Neural progenitor cell (in vitro differentiated cells): ENCODE results near the gene ADORA1. TPM values are rescaled to one million over a fixed set of nuclear protein-coding genes. Genes with fewer than 3 reads are reported as not detected.

Source experiments
- DNase-seq: peaks from one replicate; pipeline ENCODE4 v3.0.0-alpha.2; 2016; ENCODE audit warnings: low spot score
- H2AFZ ChIP-seq: fragments of 200-600 bp; sonication (generic); replicated peaks from 2 replicates; pipeline ENCODE4 v1.6.1; 2016; ENCODE audit warnings: antibody characterized with exemption
- H3F3A ChIP-seq: fragments of 200-600 bp; sonication (generic); 2 replicates; pipeline ENCODE4 v1.6.1; 2016; ENCODE audit warnings: antibody characterized with exemption, low read depth
- H3K27ac ChIP-seq: fragments of 200-600 bp; sonication (generic); 2 replicates; pipeline ENCODE4 v1.5.1; 2016; ENCODE audit warnings: mild to moderate bottlenecking
- H3K27me3 ChIP-seq: fragments of 200-600 bp; sonication (generic); 2 replicates; pipeline ENCODE4 v1.6.1; 2016; ENCODE audit warnings: mild to moderate bottlenecking, moderate library complexity
- H3K36me3 ChIP-seq: fragments of 200-600 bp; sonication (generic); 2 replicates; pipeline ENCODE4 v1.5.1; 2016
- H3K4me1 ChIP-seq: fragments of 200-600 bp; sonication (generic); 2 replicates; pipeline ENCODE4 v1.6.1; 2016; ENCODE audit warnings: mixed run types
- H3K4me2 ChIP-seq: fragments of 200-600 bp; sonication (generic); 2 replicates; pipeline ENCODE4 v1.6.1; 2016
- H3K4me3 ChIP-seq: fragments of 200-600 bp; sonication (generic); 2 replicates; pipeline ENCODE4 v1.5.1; 2016
- H3K79me2 ChIP-seq: fragments of 200-600 bp; sonication (generic); 2 replicates; pipeline ENCODE4 v1.6.1; 2016; ENCODE audit warnings: low read depth
- H3K9ac ChIP-seq: fragments of 200-600 bp; sonication (generic); 2 replicates; pipeline ENCODE4 v1.6.1; 2016
- H3K9me3 ChIP-seq: fragments of 200-600 bp; sonication (generic); 2 replicates; pipeline ENCODE4 v1.5.1; 2016; ENCODE audit warnings: low read depth
- H4K20me1 ChIP-seq: fragments of 200-600 bp; sonication (generic); 2 replicates; pipeline ENCODE4 v1.6.1; 2016; ENCODE audit warnings: low read depth
- H3K27ac Mint-ChIP-seq: 3 replicates; pipeline ENCODE4 v1.8.0; 2021; ENCODE audit warnings: mixed read lengths
- H3K27me3 Mint-ChIP-seq: 2 replicates; pipeline ENCODE4 v1.8.0; 2022; ENCODE audit warnings: low read depth, mild to moderate bottlenecking, inconsistent platforms, moderate library complexity, mixed read lengths; ENCODE audit not compliant: insufficient read depth
- H3K36me3 Mint-ChIP-seq: 3 replicates; pipeline ENCODE4 v1.8.0; 2021; ENCODE audit warnings: mixed read lengths
- H3K4me1 Mint-ChIP-seq: 3 replicates; pipeline ENCODE4 v1.8.0; 2021; ENCODE audit warnings: mixed read lengths
- H3K4me3 Mint-ChIP-seq: 3 replicates; pipeline ENCODE4 v1.8.0; 2021; ENCODE audit warnings: mild to moderate bottlenecking, moderate library complexity, mixed read lengths
- H3K9me3 Mint-ChIP-seq: 3 replicates; pipeline ENCODE4 v1.8.0; 2020; ENCODE audit warnings: mixed read lengths
- CTCF ChIP-seq: fragments of 200-600 bp; sonication (generic); IDR thresholded peaks from 2 replicates; pipeline ENCODE4 v1.5.1; 2017; ENCODE audit warnings: antibody characterized with exemption, mild to moderate bottlenecking
- EZH2 ChIP-seq: fragments of 200-600 bp; sonication (generic); IDR thresholded peaks from 2 replicates; pipeline ENCODE4 v1.6.1; 2017; ENCODE audit warnings: antibody characterized with exemption, mild to moderate bottlenecking, moderate library complexity
- EZH2phosphoT487 ChIP-seq: fragments of 200-600 bp; sonication (generic); IDR thresholded peaks from 2 replicates; pipeline ENCODE4 v1.6.1; 2017; ENCODE audit warnings: antibody characterized with exemption
- total RNA-seq: library from RNA; depleted of rRNA; stranded (reverse); fragments of >200 nt; gene quantifications from 2 replicates; pipeline ENCODE4 v1.2.3, GENCODE V29; 2015; ENCODE audit warnings: low replicate concordance

ADORA1 gene
- total RNA-seq, 1 donor from 2014 or later = 1.1 TPM

- Mint-ChIP-seq H3K4me3 (no peak overlapping the region), H3K36me3 (peaks cover 2% of the 10 kb centered on the region), H3K9me3 (no peaks in the 10 kb centered on the region), H3K4me1 (peaks cover 42% of the 10 kb centered on the region), H3K27me3 (peaks cover 16% of the 10 kb centered on the region), H3K27ac (peak overlapping the region; percentile 81)
- no peaks in the 10 kb centered on the region for H3K79me2 ChIP-seq
- no peak for DNase-seq
- H3K4me2 ChIP-seq = no peak overlapping the region
- no peak overlapping the region for H3K27ac ChIP-seq
- no peak overlapping the region for H3K4me3 ChIP-seq
- peaks cover 9% of the 10 kb centered on the region for H3F3A ChIP-seq
- H3K36me3 ChIP-seq = no peaks in the 10 kb centered on the region
- no peak overlapping the region for H3K9ac ChIP-seq
- H2AFZ ChIP-seq = no peak overlapping the region
- peaks cover 30% of the 10 kb centered on the region for H3K27me3 ChIP-seq
- H4K20me1 ChIP-seq = peaks cover 3% of the 10 kb centered on the region
- TF ChIP-seq EZH2 (no peak), CTCF (no peak), EZH2phosphoT487 (no peak)
- no peaks in the 10 kb centered on the region for H3K9me3 ChIP-seq
- H3K4me1 ChIP-seq = peaks cover 20% of the 10 kb centered on the region
Observed at GRCh38 chr1:203124011-203124410, 3.5 kb upstream of the ADORA1 start.

- peaks cover 47% of the 10 kb centered on the region for H3K4me1 Mint-ChIP-seq
- H3K36me3 Mint-ChIP-seq = peaks cover 2% of the 10 kb centered on the region
- H3K9me3 Mint-ChIP-seq = no peaks in the 10 kb centered on the region
- Histone ChIP-seq H3K36me3 (no peaks in the 10 kb centered on the region), H3K27me3 (peaks cover 34% of the 10 kb centered on the region), H3K27ac (no peak overlapping the region), H4K20me1 (peaks cover 3% of the 10 kb centered on the region), H3K79me2 (no peaks in the 10 kb centered on the region), H3K4me3 (no peak overlapping the region), H3K4me1 (peaks cover 20% of the 10 kb centered on the region), H3F3A (peaks cover 9% of the 10 kb centered on the region), H3K4me2 (no peak overlapping the region), H3K9me3 (no peaks in the 10 kb centered on the region), H3K9ac (no peak overlapping the region), H2AFZ (no peak overlapping the region)
- H3K27ac Mint-ChIP-seq = no peak overlapping the region
- no peak for TF ChIP-seq CTCF
- H3K4me3 Mint-ChIP-seq = no peak overlapping the region
- DNase-seq = no peak
- peaks cover 13% of the 10 kb centered on the region for H3K27me3 Mint-ChIP-seq
Observed at GRCh38 chr1:203124546-203125317, 2.8 kb upstream of the ADORA1 start.

- no peaks in the 10 kb centered on the region for H3K9me3 ChIP-seq
- H4K20me1 ChIP-seq = peaks cover 3% of the 10 kb centered on the region
- Mint-ChIP-seq H3K4me3 (peak overlapping the region; percentile 85), H3K36me3 (peaks cover 2% of the 10 kb centered on the region), H3K27ac (peak overlapping the region; percentile 12), H3K9me3 (no peaks in the 10 kb centered on the region), H3K4me1 (peaks cover 53% of the 10 kb centered on the region), H3K27me3 (peaks cover 13% of the 10 kb centered on the region)
- H3K9ac ChIP-seq = no peak overlapping the region
- no peak overlapping the region for H3K4me2 ChIP-seq
- no peaks in the 10 kb centered on the region for H3K79me2 ChIP-seq
- H3F3A ChIP-seq = peaks cover 9% of the 10 kb centered on the region
- peak; percentile 56 for DNase-seq
- no peak overlapping the region for H2AFZ ChIP-seq
- H3K27me3 ChIP-seq = peaks cover 36% of the 10 kb centered on the region
- no peak overlapping the region for H3K4me3 ChIP-seq
- no peaks in the 10 kb centered on the region for H3K36me3 ChIP-seq
- H3K4me1 ChIP-seq = peaks cover 20% of the 10 kb centered on the region
- H3K27ac ChIP-seq = no peak overlapping the region
- TF ChIP-seq EZH2phosphoT487 (no peak), EZH2 (no peak), CTCF (peak; percentile 59)
Observed at GRCh38 chr1:203126151-203126865, 1.2 kb upstream of the ADORA1 start.
